Measurements from ENCODE around the gene TCF7. TPM values are rescaled to one million over a fixed set of nuclear protein-coding genes. Genes with fewer than 3 reads are reported as not detected.

Gene TCF7
- polyA plus RNA-seq, 4 donors: 3.6 to 17.2 (median 12.9) TPM

GRCh38 chr5:134111741-134112647 lies 2.5 kb upstream of the TCF7 start:
- DNase-seq (ENCODE audit: low read depth in 4 of 4, low spot score in 3 of 4): no peak

GRCh38 chr5:134112726-134113362 lies 1.6 kb upstream of the TCF7 start:
- no peak for DNase-seq (ENCODE audit: low read depth in 4 of 4, low spot score in 3 of 4)

- DNase-seq (ENCODE audit: low read depth in 4 of 4, low spot score in 3 of 4): no peak
Measured at GRCh38 chr5:134113363-134113889, 1.1 kb upstream of the TCF7 start.

GRCh38 chr5:134114886-134115805 lies 665 bp downstream of the TCF7 start:
- no peak for DNase-seq (ENCODE audit: low read depth in 4 of 4, low spot score in 3 of 4)

- DNase-seq (ENCODE audit: low read depth in 4 of 4, low spot score in 3 of 4): no peak
Measured at GRCh38 chr5:134115806-134116175, 1.3 kb downstream of the TCF7 start.

GRCh38 chr5:134116286-134116685 lies 1.8 kb downstream of the TCF7 start:
- no peak for DNase-seq (ENCODE audit: low read depth in 4 of 4, low spot score in 3 of 4)

- no peak for DNase-seq (ENCODE audit: low read depth in 4 of 4, low spot score in 3 of 4)
Measured at GRCh38 chr5:134116789-134117761, 2.6 kb downstream of the TCF7 start.

- DNase-seq (ENCODE audit: low read depth in 4 of 4, low spot score in 3 of 4): no peak
Measured at GRCh38 chr5:134118212-134118835, 3.8 kb downstream of the TCF7 start.

GRCh38 chr5:134119720-134120119 lies 5.2 kb downstream of the TCF7 start:
- DNase-seq (ENCODE audit: low read depth in 4 of 4, low spot score in 3 of 4): no peak

- no peak for DNase-seq (ENCODE audit: low read depth in 4 of 4, low spot score in 3 of 4)
Measured at GRCh38 chr5:134120386-134121138, 6.1 kb downstream of the TCF7 start.

GRCh38 chr5:134122530-134122929 lies 8.0 kb downstream of the TCF7 start:
- DNase-seq (ENCODE audit: low read depth in 4 of 4, low spot score in 3 of 4): no peak

- DNase-seq (ENCODE audit: low read depth in 4 of 4, low spot score in 3 of 4): no peak
Measured at GRCh38 chr5:134123360-134123759, 8.9 kb downstream of the TCF7 start.

- no peak for DNase-seq (ENCODE audit: low read depth in 4 of 4, low spot score in 3 of 4)
Measured at GRCh38 chr5:134124289-134125038, 10.0 kb downstream of the TCF7 start.

GRCh38 chr5:134125039-134126015 lies 10.8 kb downstream of the TCF7 start:
- no peak for DNase-seq (ENCODE audit: low read depth in 4 of 4, low spot score in 3 of 4)

GRCh38 chr5:134127376-134127861 lies 12.9 kb downstream of the TCF7 start:
- no peak for DNase-seq (ENCODE audit: low read depth in 4 of 4, low spot score in 3 of 4)

- no peak for DNase-seq (ENCODE audit: low read depth in 4 of 4, low spot score in 3 of 4)
Measured at GRCh38 chr5:134127988-134128647, 13.6 kb downstream of the TCF7 start.
